GM18505 (cell line): ENCODE measurements around the gene PLA2G2D.

Experiments used
- ATAC-seq: cut with Tn5 transposase; IDR thresholded peaks from one replicate; pipeline ENCODE4 v1.9.1; 2021; ENCODE audit not compliant: unreplicated experiment
- POLR2A ChIP-seq: IDR thresholded peaks from 4 replicates; pipeline ENCODE4 v1.6.1; 2011; ENCODE audit warnings: borderline replicate concordance; ENCODE audit not compliant: insufficient read depth, insufficient read length; ENCODE audit errors: extremely low read depth

Gene PLA2G2D

DNA sequence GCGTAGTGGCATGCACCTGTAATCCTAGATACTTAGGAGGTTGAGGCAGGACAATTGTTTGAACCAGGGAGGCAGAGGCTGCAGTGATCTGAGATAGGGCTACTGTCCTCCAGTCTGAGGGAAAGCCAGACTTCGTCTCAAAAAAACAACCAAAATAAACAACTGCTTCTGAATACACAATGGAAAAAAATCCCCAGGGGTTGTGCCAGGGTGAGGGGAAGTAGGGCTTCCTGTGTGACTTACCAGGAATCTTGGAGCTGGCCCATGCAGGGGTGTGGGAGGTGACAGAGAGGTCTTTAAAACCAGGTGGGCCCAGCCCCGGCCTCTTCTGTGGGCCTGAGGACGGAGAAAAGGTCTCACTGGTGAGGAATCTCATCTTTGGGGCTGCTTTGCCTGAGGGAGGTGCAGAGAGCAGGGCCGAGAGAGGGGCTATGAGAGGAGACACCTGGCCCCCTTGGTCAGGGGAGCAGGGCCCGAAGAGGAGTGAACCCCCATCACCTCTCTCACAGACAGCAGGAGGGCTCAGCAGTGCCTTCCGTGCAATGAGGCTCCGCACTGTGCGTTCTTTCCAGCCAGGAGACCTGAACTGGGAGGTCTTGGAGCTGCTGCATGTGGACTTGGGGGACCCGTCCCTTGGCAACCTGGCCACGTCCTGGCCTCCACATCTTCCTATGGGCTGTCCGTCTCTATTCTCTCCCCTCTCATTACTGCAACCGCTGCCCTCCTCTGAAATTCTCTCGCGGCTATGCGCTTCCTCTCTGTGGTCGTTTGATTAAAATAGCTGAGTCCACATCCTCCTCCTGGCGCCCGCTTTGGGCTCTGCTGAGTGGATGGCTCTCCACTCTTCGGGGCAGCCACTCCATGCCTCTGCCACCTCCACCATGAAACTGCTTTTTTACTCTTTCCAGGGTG is 38.6 kb downstream of the PLA2G2D start:
- no peak for TF ChIP-seq POLR2A
- ATAC-seq = no peak

- no peak for TF ChIP-seq POLR2A
- ATAC-seq = no peak
These were observed 39.6 kb downstream of the PLA2G2D start for GRCh38 chr1:20079661-20080305.

DNA sequence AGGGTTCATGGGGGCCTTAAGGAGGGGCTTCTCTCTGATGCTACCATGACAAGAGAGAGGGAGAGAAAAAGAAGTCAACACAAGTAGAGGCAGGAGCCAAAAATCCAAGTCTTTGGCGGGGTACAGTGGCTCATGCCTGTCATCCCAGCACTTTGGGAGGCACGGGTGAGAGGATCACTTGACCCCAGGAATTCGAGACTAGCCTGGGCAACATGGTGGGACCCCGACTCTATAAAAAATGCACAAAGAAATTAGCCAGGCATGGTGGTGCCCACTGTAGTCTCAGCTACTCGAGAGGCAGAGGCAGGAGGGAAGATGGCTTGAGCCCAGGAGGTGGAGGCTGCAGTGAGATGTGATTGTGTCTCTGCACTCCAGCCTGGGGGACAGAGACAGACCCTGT is 40.6 kb downstream of the PLA2G2D start:
- no peak for TF ChIP-seq POLR2A
- no peak for ATAC-seq

GRCh38 chr1:20078171-20078651 is 41.1 kb downstream of the PLA2G2D start:
- TF ChIP-seq POLR2A = no peak
- no peak for ATAC-seq

- no peak for ATAC-seq
- no peak for TF ChIP-seq POLR2A
These were observed 42.5 kb downstream of the PLA2G2D start for GRCh38 chr1:20076710-20077461.

GRCh38 chr1:20076223-20076622 is 43.1 kb downstream of the PLA2G2D start:
- ATAC-seq = no peak
- no peak for TF ChIP-seq POLR2A

DNA sequence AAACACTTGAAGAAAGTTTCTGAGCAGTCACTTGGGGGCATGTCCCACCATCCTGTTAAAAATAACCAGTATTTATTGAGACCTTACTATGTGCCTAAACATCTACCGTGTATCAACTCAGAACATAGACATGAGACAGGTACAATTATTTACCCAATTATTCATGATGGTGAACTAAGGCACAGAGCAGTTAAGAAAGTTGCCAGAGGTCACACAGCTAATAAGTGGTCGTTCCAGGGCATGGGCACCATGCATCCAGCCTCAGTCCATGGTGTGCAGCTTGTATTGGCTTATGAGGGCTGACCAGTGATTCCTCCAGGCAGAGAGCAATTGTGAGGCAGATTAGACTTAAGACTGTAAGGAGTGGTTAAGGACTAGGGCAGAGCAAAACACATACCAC is 44.0 kb downstream of the PLA2G2D start:
- no peak for TF ChIP-seq POLR2A

GRCh38 chr1:20074725-20075171 is 44.6 kb downstream of the PLA2G2D start:
- TF ChIP-seq POLR2A = no peak
- ATAC-seq = no peak

More for the DNA sequence above, 44.0 kb downstream of the PLA2G2D start:
- no peak for ATAC-seq

DNA sequence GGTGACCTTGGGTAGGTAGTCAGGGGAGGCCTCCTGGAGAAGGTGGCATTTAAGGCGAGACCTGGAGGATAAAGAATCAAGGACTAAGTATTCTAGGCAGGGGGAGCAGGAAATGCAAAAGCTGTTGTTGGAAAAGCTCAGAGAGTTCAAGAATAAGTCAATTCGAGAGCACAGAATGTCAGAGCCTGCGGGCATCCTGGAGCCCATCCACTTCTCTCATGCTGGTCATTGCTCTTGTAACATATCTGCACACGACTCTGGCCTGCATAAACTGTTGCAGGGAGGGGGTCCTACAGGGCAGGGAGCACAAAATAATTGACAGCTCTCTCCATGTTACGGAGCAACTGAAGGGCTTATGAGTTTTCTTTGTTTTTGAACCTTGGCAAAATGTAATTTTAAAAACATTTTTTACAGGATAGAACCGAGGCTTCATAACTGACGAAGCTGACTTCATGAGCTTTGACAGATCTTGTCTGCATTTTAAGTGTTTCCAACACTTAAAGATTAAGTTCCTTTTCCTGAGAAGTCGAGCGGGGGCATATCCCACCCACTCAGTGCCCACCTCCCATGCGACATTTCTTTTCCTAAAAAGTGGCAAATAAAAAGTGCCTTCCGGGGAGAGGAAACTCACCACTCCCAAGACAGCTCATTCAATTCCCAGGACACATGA is 45.1 kb downstream of the PLA2G2D start:
- ATAC-seq = no peak
- no peak for TF ChIP-seq POLR2A

DNA sequence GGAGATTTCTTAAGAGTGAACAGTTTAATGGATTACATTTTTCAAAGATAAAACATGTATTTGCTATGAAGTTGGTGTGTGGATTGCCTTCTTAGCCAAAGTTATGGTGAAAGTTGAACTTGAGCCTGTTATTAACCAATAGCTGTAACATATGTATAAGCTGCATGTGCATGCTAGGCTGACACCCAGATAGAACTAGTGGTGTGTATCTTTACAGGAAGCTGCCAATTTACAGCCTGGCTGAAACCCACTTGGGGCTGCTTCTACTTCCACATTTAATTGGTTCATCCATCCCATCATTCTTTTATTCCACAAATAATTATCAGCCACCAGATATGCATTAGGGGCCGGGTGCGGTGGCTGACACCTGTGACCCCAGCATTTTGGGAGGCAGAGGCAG is 46.1 kb downstream of the PLA2G2D start:
- ATAC-seq = no peak

GRCh38 chr1:20072771-20073170 is 46.6 kb downstream of the PLA2G2D start:
- no peak for ATAC-seq

More for the DNA sequence above, 46.1 kb downstream of the PLA2G2D start:
- TF ChIP-seq POLR2A = no peak

GRCh38 chr1:20071416-20071815 is 47.9 kb downstream of the PLA2G2D start:
- no peak for TF ChIP-seq POLR2A

More at GRCh38 chr1:20072771-20073170, 46.6 kb downstream of the PLA2G2D start:
- no peak for TF ChIP-seq POLR2A

More at GRCh38 chr1:20071416-20071815, 47.9 kb downstream of the PLA2G2D start:
- no peak for ATAC-seq
